GM19463 (cell line): ENCODE results near the gene EFCAB12.

ENCODE experiments used
- ATAC-seq: cut with Tn5 transposase; IDR thresholded peaks from one replicate; pipeline ENCODE4 v1.9.1; 2021; ENCODE audit warnings: mild to moderate bottlenecking, moderate library complexity; ENCODE audit not compliant: unreplicated experiment

EFCAB12 gene

DNA sequence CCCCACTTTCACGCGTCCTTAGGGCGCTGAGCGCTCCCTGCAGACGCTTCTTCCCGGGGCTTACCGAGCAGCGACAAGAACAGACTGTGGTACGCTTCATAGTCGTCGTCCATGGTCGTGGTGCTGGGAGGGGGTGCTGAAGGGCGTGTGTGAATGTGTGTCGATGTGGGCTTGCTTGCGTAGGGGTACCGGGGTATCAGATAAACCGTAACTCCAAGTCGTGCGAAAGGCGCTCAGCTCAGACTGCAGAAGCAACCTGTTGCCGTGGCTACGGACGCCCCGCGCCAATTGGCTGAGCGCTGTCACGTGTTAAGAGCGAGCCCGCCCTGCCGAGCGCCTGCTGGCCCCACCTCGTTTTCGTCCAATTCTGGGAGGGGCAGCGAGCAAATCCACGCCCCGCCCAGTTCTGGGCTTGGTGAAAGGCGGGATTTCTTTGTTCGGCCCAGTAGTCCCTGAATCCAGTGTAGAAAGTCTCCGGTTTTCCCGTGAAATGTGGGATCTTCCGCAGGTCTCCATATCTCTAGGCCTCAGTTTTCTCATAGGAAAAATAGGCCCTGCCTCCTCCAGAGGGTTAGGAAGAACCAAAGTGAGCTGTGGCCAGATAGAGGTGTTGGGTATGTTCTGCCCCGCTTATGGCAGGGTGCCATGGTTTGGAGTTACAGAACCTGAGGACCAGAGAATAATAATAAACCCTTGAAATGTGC lies at the start of gene EFCAB12:
Gene EFCAB12 (minus strand): TSS at position 261 of the 704 bp plus-strand sequence. CDS start 148 bp downstream, at position 113.
- ATAC-seq: peak; percentile 95

DNA sequence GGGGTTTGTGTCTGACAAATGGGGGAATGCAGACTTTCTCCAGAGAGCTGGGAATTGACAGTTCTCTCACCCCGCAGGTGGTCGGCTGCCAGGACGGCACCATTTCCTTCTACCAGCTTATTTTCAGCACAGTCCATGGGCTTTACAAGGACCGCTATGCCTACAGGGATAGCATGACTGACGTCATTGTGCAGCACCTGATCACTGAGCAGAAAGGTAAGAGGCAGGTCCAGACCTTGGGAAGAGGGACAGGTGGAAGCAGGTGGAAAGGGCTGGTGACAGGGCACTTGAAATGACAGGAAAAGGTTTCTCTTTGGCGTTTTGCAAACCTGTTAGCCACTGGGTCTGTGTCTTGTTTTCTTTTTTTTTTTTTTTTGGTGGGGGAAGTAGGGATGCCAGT lies 48.1 kb upstream of the EFCAB12 start:
- ATAC-seq: no peak

DNA sequence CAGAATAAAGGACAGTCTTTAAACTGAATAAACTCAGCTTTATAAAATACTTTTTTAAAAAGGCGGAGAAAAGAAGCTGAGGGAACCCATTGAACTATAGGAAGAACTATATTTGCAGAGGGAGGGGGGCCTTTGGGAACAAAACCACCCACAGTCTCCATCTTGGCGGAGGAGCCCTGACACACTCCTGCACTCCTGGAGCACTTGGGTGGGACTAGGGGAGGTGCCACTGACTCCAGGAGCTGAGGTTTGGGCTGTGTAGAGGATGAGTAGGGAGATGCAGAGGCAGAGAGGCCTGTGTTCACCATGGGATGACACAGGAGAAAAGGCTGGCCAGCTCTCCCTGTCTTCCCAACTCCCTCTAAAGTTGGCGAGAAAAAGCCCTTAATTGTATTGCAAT lies 47.4 kb upstream of the EFCAB12 start:
- no peak for ATAC-seq

DNA sequence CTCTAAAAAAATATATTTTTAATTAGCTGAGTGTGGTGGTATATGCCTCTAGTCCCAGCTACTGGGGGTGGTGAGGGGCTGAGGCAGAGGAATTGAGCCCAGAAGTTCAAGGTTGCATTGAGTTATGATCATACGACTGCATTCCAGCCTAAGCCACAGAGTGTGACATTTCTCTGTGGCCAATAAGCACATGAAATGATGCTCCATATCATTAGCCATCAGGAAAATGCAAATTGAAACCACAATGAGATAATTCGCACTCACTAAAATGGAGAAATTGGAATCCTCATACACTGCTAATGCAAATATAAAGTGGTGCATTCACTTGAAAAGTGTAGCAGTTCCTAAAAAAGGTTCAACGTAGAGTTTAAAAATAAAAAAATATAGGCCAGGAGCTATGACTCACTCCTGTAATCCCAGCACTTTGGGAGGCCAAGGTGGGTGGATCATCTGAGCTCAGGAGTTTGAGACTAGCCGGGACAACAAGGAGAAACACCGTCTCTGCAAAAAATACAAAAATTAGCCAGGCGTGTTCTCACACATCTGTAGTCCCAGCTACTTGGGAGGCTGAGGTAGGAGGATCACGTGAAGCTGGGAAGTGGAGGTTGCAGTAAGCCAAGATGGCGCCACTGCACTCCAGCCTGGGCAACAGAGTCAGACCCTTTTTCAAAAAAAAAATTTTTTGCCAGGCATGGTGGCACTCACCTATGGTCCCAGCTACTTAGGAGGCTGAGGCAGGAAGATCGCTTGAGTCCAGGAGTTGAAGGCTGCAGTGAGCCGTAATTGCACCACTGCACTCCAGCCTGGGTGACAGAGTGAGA lies 46.8 kb upstream of the EFCAB12 start:
- ATAC-seq: no peak

DNA sequence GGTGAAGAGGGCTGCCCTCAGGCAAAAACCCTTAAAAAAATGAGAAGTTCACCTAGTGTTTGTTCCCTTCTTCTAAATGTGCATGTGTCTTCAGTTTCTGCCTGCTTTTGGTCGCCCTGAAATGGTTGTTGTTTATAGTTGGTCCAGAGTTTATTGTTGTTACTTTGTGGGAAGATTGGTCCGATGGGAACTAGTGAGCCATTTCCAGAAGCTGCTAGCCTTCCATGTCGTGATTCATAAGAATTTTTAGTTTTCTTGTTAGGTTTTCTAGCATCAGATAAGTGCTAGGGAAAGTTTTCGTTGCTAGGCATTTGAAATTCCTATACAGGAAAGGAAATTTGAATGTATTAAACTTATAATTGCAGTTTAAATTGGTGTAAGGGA lies 45.3 kb upstream of the EFCAB12 start:
- ATAC-seq: no peak

DNA sequence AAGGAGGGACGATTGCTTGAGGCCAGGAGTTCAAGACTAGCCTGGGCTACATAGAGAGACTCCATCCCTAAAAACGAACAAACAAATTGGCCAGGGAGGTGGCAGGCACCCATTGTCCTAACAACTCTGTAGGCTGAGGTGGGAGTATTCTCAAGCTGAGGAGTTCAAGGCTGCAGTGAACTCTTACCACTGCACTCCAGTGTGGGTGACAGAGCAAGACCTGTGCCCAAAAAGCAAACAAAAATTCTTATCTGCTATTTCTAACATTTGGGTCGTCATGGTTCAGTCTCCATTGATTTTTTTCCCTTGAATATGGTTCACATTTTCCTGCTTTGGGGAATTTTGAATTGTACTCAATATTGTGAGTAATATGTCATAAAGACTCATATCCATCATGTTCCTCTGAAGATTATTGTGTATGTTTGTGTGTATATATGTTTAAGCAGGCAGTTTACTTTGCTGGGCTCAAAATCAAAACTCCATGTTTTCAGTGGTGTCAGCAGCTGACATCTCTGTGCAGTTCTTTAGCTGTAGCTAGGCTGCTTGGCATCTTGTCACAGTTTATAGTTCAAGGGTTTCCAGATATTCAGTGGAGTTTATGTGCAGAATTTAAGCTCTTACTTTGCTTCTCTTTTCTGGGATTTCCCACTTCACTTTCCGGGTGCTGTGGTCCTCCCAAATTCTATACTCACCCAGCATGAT lies 44.8 kb upstream of the EFCAB12 start:
- ATAC-seq: no peak

DNA sequence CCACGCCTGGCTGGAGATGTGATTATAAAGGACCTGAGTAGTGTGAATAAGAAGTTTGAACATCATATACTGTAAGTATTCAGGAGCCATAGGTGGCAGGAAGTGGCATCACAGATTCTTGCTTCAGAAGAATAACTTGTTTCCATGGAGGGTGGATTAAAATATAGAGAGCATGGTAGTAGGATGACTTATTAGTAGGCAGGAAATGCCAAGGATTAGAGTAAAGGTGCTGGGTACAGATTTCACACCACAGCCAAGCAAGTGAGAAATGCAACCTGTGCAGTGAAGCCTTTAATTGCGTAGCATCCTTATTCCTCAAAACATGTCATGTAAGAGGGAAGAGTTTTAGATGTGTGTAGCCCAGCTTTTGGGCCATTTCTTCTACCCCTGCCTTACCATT lies 42.4 kb upstream of the EFCAB12 start:
- no peak for ATAC-seq

DNA sequence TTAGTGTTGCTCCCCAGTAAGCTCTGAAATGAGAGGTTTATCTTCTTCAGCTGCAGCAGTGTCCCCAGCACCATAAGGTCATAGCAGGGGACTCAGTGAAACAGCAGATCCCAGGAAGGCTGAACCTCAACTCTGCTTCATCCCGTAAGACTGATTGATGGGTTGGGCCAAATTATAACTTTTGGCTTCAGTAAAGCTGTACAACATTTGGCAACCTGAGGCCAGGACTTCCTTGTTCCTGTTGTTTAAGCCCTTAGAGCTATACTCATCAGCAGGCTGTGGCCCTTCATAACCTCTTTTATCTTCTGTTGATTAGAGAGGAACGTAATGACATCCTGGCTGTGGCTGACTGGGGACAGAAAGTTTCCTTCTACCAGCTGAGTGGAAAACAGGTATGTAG lies 40.6 kb upstream of the EFCAB12 start:
- no peak for ATAC-seq

DNA sequence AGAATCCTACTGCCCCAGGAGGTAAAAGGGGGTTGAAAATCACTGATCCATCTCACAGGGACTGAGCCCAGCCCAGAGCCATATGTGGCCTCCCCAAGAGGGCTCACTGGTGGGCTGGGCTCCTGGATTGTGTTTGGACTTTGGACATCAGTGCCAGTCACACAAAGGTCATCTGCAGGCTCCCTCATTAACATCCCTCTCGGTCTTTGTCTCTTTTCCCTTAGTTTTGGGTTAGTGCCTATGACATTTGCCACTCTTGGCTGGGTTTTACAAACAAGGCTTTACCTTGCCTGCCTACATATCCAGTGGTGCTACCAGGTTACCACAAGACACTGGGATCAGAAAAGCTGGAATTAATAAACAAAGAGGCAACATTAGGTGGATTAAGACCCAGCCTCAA lies 39.5 kb upstream of the EFCAB12 start:
- ATAC-seq: no peak

DNA sequence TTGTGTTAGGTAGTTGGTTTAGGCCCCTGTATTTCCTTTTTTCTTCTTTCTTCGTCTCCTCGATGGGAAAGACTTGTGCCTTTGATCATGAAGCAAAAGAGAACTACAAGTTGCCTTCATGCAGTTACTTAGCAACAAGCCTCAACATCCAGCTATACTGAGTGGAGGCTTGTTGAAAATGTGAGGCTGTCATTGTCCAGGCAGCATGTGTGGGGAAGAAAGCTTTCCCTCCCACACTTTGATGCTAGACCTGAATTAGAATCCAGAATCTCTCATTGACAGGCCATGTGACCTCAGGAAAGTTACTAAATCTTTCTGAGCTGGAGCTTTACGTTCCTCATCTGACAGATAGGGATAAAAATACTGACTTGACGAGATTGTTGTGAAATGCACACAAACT lies 35.3 kb upstream of the EFCAB12 start:
- no peak for ATAC-seq

DNA sequence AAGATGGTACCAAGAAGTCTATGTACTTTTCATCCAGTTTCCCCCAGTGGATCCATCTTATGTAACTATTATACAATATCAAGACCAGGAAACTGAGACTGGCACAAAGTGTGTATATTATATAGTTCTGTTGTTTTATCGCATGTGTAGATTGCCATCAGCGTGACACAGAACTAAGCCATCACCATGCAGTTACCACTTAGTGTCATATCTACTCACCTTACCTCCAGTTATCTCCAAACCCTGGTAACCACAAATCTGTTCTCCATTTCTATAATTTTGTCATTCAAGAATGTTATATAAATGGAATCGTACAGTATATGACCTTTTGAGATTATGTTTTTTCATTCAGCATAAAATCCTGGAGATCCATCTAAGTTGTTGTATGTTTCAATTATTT lies 34.7 kb upstream of the EFCAB12 start:
- no peak for ATAC-seq

DNA sequence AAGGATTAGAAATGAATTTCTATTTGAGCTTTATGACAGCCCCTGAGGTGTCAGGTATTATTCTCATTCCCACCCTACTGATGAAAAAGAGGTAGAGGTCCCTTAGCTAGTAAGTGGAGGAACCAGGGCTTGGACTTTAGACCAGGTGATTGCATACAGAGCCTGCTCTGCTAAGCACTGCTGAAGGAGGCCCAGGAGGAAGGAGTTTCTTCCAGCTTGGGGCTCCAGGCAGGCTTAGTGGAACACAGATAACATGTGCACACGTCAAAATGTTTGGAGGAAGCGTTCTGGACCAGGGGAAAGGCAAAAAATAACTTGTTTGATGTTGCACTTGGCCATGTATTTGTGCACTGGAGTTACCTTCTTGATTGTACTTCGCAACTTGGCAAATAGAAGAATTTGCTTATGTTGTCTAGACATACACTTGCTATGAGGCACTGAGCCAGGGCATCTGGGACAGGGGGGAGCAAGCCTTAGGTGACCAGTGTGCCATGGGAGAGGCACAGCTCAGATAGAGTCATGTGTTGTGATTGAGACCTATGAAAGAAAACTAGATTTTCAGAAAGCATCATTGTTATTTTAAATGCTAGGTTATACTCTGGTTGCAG lies 34.0 kb upstream of the EFCAB12 start:
- ATAC-seq: no peak

DNA sequence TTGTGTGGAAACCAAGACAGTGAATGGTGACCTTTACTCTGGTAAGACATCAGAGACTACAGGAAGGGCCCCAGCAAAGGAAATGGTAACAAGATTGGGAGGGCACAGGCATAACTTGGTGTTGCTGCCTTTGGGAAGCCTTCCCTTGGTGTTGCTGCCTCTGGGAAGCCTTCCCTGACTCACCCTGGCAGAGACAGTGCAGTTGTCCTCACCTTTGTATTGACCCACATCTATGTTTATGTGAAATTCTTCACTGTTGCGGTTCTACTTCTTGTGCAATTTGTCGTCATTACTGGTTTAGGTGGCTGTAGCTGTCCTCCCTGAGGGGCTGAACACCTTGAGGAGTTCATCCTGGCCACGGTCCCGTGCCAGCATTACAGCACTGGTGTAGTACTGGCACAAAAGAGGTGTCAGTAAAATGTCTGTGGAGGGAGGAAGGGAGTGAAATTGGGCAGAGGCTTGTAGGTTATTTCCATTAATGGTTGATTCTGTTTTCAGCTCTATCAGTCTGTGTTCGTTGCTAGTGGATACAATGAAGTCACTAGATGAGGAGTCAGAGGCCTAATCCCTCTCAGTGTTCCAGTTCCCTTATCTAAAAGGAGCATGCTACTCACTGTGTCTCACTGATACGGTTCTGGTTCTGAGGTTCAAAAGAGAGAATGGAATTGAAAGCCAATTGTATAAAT lies 33.2 kb upstream of the EFCAB12 start:
- ATAC-seq: no peak

DNA sequence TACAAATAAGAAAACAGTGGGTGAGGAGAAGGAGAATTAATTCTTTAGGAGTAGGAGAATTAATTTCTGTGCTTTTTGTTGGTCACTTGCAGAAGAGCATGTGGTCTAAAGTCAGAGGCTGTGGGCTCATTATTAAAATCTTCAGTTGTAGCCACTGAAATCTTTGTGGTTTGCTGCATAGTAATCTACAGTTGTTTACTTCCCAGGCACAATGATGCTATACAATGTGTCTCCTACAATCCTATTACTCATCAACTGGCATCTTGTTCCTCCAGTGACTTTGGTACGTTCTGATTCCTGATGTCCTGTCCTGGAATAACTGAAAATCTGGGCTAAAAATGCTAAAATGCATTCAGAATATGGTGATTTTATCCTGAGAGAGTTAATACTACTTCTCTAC lies 32.6 kb upstream of the EFCAB12 start:
- no peak for ATAC-seq

DNA sequence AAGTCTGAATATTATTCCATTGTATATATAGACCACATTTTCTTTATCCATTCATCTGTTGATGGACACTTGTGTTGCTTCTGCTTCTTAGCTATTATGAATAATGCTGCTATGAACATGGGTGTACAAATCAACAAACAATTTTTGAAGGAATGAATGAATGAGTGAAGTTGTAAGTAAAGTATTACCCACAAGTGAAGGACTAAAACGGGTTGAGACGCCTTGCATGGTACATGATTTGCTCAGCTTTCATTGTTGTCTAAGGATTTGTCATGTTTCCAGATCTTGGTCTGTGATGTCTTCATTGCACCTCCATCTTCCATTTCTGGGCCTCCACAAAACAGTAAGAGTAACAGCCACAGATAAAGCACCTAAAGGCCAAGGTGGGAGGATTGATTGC lies 32.1 kb upstream of the EFCAB12 start:
- no peak for ATAC-seq

DNA sequence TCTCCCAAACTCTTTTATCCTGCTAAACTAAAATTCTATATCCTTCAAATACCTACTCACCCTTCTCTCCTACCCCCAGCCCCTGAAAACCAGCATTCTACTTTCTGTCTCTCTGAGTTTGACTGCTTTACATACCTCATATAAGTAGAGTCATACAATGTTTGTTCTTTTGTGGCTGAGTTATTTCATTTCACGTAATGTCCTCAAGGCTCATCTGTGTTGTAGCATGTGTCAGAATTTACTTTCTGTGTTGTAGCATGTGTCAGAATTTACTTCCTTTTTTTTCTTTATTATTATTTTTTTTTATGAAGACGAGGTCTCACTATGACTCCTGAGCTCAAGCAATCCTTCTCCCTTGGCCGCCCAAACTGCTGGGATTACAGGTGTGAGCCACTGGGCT lies 31.7 kb upstream of the EFCAB12 start:
- no peak for ATAC-seq

DNA sequence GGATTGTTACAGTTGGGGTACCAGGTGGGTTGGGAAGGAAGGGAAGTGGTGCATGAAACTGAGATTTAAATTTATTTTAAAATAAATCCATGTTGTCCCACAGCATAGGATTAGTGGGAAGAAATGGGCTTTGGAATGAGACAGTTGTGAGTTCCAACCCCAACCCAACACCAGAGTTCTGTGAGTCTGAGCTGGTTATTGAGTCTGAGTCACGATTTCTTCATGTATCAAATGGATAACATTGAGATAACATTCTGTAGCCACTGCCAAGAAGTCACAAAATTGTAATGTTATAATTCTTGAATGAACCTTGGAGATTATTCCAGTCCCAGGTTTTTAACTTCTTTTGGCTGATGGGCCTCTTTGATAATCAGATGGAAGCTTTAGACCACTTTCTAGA lies 25.3 kb upstream of the EFCAB12 start:
- no peak for ATAC-seq

DNA sequence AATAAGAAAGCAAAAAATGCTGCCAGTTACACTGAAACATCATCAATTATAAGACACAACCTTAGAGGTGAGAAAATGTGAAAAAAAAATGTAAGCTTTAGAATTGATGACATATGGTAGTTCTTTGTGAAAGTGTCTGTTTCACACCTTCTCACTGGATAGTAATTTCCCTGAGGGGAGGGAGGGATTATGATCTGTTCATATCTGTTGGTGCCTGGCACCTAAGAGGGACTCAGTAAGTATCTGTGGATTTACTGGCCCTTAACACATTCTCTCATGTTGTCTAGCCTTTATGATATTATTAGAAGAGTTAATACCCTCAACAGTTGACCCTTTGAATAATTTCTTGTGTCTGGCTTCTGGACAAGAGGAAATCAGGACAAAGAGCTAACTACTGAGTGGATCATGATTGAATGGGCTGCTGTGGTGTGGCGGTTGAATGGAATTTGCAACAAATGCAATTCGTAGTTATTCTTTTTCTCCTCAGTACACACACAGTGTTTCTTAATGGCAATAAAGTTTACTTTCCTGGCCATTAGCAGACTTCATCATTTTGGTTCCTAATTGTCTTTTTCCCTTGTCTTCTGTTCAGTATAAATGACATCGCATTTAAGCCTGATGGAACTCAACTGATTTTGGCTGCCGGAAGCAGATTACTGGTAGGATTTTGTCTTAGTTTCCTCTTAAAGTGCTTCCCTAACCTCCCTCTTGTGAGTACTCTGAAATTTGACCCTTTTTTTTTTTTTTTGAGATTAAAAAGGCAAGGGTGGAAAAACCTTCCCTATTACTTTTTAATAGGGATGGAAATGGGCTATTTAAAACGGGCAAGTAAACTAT lies 21.1 kb upstream of the EFCAB12 start:
- no peak for ATAC-seq

DNA sequence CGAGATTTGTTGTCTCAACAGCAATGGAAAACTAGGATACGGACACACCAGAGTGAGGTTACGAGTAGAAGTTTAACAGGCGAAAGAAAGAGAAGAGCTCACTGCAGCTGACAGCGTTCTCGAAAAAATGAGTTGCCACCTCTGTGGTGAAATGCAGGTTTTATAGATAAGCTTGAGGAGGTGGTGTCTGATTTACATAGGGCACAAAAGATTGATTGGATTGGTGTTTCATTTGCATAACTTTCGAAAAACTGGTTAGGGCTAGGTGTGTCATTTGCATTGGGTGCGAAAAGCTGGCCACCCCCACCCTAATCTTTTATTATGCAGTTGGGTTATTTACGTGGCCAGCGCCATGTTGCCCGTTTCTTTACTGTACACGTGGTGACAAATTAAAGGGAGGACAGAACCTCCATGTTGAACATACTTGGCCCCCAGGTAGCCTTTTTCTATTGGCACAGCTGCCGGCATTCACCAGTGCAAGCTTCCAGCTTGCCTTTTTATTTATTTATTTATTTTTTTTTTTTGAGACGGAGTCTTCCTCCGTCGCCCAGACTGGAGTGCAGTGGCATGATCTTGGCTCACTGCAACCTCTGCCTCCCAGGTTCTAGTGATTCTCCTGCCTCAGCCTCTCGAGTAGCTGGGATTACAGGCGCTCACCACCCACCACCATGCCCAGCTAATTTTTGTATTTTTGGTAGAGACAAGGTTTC lies 19.9 kb upstream of the EFCAB12 start:
- no peak for ATAC-seq
